SW 1271 (cell line): ENCODE measurements around the gene EFL1.
"Not testable (repeated sequence)": the region's sequence is repeated elsewhere in the genome, so short reads cannot be mapped to it uniquely, and the experiment has no call there.

Source experiments
- DNase-seq, 2 experiments: peaks; one replicate each; lab custom pipeline; 2025; lab: John Stamatoyannopoulos, UW

EFL1 gene

DNA sequence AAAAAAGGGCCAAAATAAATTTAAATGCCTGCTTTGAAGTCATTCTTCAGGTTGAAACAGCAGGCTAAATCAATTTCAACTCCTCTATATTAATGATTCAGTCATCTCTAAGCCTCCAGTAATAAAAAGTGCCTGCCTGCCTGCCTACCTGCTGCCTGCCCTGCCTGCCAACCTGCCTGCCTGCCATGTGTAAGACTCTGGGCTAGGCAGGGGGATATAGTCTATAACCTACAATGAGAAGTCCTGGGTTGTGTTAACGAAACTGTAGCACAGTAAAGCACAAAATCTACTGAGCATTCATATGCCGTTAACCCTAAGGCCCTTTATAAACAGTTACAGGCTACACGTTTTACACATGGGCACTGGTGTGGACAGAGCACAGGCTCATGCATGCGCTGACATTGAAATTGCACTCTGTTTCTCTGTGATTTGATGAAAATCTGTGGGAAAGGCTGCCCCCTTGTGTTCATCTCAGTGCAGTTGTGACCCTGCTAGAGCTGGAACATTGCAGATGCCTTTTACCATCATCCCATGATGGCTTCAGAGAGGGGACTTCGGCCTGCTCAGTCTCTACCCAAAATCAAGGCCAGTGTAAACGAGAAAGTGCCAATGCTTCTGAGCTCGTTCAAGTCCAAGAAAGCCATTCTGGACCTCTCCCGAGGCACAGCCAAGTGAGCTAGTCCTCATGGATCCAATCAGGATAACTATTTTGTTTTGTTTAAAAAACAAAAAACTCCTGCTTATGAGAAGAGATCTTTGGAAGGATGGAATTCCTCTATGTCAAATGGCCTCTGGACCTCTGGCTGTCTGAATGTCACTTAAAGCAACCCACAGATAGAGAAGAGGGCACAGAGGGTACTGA, 64.6 kb downstream of the EFL1 start:
- DNase-seq = peak; percentile 21 to 64

- DNase-seq = no peak
Measured at GRCh38 chr15:82196353-82196752, 66.2 kb downstream of the EFL1 start.

DNA sequence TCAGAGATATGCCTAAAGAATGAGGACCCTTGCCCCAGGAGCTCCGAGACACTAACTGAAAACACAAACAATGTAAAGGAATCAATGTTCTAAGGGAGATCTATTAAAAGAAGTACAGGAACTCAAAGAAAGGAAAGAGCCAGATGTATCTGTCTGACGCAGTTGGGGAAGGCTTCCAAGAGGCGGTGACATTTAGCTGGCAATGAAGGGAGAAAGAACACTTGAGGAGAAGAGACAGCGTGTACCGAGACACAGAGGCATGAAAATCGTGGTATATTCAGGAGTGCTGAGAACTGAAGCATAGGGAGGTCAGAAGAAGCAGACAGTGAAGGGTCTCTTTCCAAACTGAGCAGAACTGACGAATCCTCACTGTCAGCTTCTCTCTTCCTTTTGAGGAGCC, 66.7 kb downstream of the EFL1 start:
- not testable (repeated sequence) for DNase-seq

DNA sequence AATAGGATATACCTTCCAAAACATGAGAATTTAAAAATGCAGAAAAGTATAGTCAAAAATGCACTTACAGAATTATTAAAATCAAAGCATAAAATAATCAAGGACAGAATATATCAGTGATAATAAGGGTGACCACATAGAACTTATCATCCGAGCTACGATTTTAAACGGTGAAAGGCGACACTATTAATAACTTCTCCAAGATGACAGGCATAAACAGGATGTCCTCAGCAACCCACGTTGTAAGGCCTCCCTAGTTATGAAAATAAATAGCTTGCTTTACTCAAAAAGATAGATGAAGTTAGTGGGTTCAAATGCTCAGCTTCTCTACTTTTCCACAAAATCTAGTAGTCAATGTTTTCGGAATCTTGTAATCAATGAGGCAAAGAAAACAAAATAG, 68.0 kb downstream of the EFL1 start:
- not testable (repeated sequence) for DNase-seq

DNA sequence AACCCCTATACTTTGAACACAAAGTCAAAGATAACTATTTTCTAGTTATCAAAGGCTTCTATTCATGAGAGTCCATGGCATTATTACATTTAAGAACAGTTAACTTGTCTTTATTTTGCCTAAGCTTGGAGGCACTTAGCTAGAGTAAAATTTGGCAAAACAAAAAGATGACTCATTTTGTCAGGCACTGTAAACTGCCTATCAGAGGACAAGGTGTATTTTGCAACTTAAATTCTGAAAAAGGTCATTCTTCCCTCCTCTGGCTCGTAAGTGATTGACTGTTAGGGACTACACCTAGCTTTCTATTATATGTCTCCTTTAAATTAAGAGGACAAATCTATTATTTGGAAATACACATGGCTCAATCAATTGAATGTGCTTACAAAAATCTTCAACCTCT, 69.1 kb downstream of the EFL1 start:
- not testable (repeated sequence) for DNase-seq

DNA sequence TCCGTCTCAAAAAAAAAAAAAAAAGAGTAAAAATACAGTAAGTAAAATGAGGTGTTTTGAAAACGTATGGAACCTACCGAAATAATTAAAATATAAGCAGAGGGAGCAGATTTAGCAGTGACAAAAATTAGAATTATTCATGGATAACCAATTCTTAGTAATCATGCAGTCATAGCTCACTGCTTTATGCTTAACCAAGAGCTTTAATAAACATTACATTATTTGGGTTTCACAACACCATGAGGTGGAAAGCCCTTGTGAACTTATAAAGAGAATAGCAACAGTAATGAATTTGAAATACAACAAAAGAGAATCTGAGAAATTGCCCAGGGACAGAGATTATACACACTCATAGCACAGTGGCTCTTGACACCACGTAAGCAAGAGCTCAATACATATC, 70.1 kb downstream of the EFL1 start:
- DNase-seq = not testable (repeated sequence)

GRCh38 chr15:82186719-82187406, 75.7 kb downstream of the EFL1 start:
- no peak for DNase-seq

DNA sequence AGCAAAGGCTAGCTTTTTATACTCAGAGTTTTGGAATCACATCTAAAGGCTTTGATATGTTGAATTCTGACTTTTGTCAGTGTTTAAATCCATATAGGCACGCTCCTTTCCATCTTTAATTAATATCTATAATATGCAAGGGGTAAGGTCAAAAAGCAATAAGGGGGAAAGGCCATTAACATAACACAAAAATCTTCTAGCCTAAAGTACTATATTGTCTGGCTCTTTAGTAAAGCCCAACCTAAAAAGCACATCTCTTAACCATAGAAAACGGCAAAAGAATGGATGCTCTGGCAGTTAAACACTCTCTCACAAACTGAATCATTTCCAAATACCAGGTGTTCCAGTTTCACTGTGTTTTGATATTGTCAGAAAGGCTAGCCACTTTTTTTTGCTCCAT, 76.4 kb downstream of the EFL1 start:
- no peak for DNase-seq

GRCh38 chr15:82184776-82185175, 77.8 kb downstream of the EFL1 start:
- no peak for DNase-seq

DNA sequence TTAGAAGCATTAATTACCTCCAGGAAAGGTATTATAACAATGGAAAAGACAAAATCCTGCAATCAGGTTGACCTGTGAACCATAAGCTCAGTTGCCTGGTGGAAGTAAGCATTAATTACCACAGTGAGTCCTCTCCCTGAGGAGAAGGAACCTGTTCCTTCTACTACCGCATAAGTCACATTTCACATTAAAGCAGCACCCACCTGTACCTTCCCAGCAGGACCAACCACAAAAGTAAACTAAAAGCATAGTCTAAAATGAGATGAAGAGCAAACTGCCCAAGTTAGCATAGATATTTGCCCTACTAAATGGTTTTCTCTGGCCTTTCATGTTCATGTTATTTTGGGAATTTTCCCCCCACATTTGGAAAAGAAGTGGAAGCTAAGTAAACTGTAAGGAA, 78.2 kb downstream of the EFL1 start:
- no peak for DNase-seq

DNA sequence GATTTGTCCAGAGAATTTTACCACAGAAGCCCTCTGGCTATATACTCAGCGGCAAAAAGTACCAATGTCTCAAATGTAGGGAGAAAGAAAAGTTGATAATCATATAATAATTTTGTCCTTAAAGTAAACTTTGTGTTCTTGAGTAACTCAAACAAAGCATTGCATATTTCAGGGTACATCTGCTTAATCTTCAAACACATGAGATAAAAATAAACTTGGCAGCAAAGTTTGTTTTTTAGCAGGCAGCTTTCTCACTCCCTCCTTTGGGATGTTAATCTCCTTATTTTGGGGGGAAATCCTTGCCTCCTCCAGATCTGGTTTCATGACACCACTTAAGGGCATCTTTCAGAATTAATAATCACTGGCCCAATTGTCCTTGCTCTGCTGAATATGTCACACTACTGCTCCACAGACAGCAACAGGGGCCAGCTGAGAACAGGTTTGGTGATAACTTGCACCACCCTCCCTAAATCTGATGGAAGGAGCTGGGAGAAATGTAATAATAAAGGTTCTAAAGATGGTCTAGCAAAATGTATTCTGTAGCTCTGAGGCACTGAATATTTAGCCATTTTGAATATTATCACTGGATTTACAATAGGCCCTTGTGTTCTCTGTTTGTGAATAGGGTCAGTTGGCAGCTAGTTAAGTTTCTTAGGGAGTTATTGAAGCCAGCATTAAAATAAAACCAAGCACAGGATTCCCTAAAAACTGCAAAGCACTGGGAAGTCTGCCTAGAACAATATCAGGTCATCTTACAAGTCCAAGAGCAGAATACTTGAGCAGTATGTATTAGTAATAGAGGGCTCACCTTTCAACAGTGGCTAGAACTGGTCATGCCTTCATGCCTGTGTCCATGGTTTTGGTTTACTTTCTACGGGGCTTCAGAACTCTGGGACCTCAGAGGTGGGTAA, 79.2 kb downstream of the EFL1 start:
- no peak for DNase-seq

DNA sequence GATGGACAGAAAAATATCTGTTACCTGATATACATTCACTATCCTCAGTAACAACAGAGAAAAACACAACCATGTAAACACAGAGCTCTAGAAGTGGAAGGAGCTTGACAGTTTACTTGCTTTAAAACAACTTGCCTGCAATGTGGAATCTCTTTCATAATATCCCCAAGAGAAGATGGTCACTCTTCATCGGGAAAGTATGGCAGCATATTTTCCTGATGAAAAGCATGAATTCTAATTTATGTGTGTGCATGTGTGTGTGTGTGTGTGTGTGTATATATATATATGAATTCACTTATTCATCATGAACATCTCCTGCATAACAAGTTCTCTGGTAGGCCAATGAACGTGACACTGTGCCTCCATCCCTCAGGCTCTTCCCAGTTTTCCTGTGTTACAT, 81.2 kb downstream of the EFL1 start:
- DNase-seq = no peak

- no peak for DNase-seq
Measured at GRCh38 chr15:82178061-82178460, 84.5 kb downstream of the EFL1 start.

DNA sequence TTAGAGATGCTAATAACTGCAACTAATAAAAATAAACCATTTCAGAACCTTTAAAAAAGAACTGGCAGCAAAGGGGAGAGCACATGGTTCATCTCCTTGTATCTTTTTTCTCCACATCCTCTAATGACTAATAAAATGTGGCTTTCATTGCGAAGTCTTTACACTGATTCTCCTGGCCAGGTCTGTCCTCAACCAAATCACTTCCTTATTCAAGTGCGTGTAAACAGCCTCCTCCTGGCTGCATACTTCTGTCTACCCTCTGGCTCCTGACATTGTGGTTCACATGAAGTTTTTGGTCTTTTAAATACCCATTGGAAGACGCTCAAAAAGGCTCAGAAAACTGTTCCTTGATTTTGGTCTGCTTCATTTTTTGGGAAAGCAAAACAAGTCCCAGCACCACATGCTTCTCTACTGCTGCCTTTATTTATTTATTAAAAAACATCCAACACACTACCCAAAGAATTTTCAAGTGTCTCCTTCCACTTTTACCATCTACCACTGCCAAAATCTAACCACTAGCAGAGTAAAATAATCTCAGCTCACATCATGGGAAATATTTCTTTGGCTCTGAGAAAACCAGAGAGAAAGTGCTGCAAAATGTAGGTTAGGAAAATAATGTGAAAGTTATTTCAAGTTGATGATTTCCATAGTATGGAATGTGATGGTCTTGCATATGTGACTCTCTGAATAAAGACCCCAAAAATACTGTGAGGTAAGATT, 85.1 kb downstream of the EFL1 start:
- no peak for DNase-seq

GRCh38 chr15:82176542-82176941, 86.0 kb downstream of the EFL1 start:
- no peak for DNase-seq

GRCh38 chr15:82174471-82175235, 87.9 kb downstream of the EFL1 start:
- DNase-seq = no peak

DNA sequence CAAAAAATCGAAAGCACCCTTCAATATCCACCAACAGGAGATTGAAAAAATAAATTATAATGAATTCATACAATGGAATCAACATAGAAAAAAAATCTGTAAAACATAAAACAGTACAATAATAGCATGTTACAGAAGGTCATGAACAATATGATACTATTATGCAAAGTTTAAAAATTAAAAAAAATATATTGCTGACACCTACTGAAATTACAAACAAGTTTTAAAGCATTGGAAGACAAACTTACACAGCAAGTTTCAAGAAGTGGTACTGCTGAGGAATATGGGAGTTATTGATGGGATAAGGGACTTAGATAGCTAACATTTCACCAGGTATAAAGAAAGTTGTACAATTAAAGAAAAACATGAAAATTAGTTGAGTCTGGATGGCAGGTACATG, 89.4 kb downstream of the EFL1 start:
- DNase-seq = no peak

DNA sequence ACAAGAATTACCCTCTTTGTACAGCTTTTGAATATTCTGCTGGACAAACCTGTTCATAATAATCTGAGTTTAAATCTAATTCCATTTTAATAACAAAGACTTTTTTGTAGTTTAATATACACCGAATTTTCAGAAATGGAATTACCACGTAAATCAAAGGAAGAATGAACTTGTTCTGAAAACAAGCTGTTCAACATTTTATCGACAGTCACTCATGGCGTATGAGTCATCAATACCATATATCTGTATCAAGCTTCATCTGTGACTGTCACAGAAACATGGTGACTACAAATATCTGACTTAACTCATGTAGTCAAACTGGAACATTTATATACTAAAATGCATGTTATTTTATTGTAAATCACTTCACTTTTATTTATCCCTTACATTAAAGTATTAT, 90.0 kb downstream of the EFL1 start:
- no peak for DNase-seq

- no peak for DNase-seq
Measured at GRCh38 chr15:82168757-82169156, 93.8 kb downstream of the EFL1 start.

DNA sequence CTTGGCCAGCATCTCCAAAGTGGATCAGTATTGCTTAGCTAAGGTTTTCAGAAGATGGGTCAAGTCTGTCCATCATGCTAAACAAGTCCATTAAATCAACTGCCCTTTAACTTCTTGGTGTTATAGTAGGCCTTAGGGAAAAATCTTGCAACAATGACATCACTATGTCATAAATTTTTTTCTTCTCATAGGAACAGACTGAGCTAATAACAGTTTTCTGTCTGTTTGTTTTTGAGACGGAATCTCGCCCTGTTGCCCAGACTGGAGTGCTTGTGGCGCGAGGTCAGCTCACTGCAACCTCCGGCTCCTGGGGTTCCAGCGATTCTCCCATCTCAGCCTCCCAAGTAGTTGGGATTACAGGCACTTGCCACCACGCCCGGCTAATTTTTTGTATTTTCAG, 94.2 kb downstream of the EFL1 start:
- no peak for DNase-seq

GRCh38 chr15:82165948-82166376, 96.6 kb downstream of the EFL1 start:
- no peak for DNase-seq
